BJ (cell line): Measurements from ENCODE around the gene TBP. TPM values are rescaled to one million over a fixed set of nuclear protein-coding genes. Genes with fewer than 3 reads are reported as not detected.

Experiments used
- CTCF ChIA-PET: fragments of 350-600 bp; formaldehyde crosslinking; extraction: SDS; loops from one replicate; lab custom pipeline; 2021; ENCODE audit warnings: antibody characterized with exemption, inconsistent platforms; lab: Yijun Ruan, JAX
- POLR2A ChIA-PET: fragments of 300-600 bp; sonication (Branson Sonifier 250); formaldehyde crosslinking; extraction: SDS; loops from one replicate; lab custom pipeline; 2021; ENCODE audit warnings: antibody characterized with exemption; lab: Charles Lee
- DNase-seq: peaks from one replicate; pipeline ENCODE4 v3.0.0-alpha.2; 2011; ENCODE audit warnings: low read depth
- H3K27me3 ChIP-seq: 2 replicates; pipeline ENCODE4 v1.6.0; 2011; ENCODE audit warnings: low read length; ENCODE audit not compliant: control insufficient read depth, insufficient read depth
- H3K36me3 ChIP-seq: 2 replicates; pipeline ENCODE4 v1.5.1; 2011; ENCODE audit warnings: low read length; ENCODE audit not compliant: control insufficient read depth, insufficient read depth
- H3K4me3 ChIP-seq: 2 replicates; pipeline ENCODE4 v1.5.1; 2011; ENCODE audit warnings: low read depth, mild to moderate bottlenecking, control low read depth, low read length
- polyA plus RNA-seq: library from polyadenylated mRNA; depleted of rRNA; stranded (reverse); fragments of >200 nt; gene quantifications from 2 replicates; pipeline ENCODE4 v1.2.3, GENCODE V29; 2011
- TF ChIP-seq, protein P1 (sequence below): IDR thresholded peaks from 2 replicates; pipeline ENCODE4 v1.5.1; 2011; ENCODE audit warnings: low read depth, mild to moderate bottlenecking, control low read depth, inconsistent platforms, low read length, moderate library complexity; ENCODE audit not compliant: insufficient read depth

The TBP gene
- polyA plus RNA-seq, 1 experiment: 19.3 TPM

DNA sequence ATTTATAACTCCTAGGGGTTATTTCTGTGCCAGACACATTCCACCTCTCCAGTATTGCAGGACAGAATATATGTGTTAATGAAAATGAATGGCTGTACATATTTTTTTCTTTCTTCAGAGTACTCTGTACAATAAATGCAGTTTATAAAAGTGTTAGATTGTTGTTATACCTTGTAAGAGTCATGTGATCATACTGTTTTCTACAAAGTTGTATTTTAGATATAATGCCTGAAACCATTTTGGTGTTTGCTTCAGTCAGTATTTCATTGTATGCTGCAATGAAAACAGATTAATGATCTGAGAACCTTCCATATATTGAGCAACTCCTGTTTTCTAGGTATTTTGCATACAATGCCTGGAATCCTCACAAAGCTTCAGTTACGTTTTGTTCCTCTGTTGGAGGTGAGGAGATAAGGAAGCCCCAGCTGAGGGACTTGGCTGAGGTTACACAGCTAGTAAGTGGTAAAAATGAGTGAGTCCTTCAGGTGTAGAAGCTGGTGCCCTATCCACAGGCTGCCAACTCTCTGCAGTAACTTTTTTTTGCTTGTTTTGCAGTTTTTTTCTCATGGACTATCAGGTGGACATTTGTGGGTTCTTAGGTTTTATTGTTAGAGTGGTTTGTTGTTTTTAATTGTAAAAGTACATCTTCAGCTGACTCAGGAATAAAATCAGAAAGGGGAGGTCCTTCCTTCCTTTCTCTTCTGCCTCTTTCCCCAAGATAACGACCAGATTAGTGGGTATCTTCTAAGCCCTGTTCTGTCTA, 18.7 kb downstream of the TBP start:
- peaks cover 14% of the 10 kb centered on the region for H3K36me3 ChIP-seq
- no peak for DNase-seq
- CTCF ChIA-PET: no interaction called here
- POLR2A ChIA-PET: no interaction called here
- TF ChIP-seq, protein P1, sequence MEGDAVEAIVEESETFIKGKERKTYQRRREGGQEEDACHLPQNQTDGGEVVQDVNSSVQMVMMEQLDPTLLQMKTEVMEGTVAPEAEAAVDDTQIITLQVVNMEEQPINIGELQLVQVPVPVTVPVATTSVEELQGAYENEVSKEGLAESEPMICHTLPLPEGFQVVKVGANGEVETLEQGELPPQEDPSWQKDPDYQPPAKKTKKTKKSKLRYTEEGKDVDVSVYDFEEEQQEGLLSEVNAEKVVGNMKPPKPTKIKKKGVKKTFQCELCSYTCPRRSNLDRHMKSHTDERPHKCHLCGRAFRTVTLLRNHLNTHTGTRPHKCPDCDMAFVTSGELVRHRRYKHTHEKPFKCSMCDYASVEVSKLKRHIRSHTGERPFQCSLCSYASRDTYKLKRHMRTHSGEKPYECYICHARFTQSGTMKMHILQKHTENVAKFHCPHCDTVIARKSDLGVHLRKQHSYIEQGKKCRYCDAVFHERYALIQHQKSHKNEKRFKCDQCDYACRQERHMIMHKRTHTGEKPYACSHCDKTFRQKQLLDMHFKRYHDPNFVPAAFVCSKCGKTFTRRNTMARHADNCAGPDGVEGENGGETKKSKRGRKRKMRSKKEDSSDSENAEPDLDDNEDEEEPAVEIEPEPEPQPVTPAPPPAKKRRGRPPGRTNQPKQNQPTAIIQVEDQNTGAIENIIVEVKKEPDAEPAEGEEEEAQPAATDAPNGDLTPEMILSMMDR: no peak
- no peak overlapping the region for H3K4me3 ChIP-seq
- H3K27me3 ChIP-seq: no peaks in the 10 kb centered on the region

DNA sequence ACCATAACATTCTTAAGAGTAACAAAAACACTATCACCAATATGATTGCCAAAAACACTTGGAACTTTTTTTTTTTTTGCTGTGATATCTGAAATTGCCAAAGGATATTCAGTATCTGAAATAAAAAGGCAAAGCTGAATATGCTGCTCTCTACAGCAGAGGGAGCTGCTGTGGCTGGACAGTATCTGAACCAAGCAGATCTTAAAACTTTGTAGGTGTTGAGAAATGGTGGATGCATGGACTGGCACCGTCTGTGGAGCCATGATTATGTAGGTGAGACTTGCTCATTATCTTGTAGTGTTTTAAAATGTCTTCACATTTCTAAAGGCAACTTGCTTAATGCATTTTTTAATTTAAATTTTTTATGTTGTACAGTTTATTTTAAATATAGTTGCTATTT, 21.1 kb downstream of the TBP start:
- H3K4me3 ChIP-seq: no peak overlapping the region
- ChIA-PET CTCF (no interaction called here), POLR2A (no interaction called here)
- H3K36me3 ChIP-seq: peaks cover 14% of the 10 kb centered on the region
- no peaks in the 10 kb centered on the region for H3K27me3 ChIP-seq
- no peak for DNase-seq
- TF ChIP-seq, protein P1: peak; percentile 25; the same call in 1 of the 2 replicates

DNA sequence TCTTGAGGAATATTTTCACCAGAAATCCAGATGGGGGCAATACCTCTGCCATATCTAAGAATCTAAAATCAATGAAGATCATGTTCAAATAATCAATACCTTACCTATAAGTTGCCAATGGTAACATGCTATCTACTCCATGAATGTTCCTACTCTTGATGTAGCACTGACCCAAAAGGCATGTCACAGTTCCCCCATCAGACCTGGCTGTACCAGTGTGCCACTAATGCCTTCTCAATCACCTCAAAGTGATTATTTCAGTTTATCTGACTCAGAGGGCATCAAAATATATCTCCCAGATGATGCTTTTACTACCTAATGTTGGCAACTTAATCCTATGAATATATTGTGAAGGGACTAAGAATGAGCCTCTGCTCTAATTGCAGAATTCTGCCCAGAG, 24.7 kb downstream of the TBP start:
- Histone ChIP-seq H3K27me3 (no peaks in the 10 kb centered on the region), H3K4me3 (no peak overlapping the region), H3K36me3 (peaks cover 8% of the 10 kb centered on the region)
- ChIA-PET CTCF (interaction anchor here (0.6 kb wide), 1 partner anchor 635 kb away, joined by 3 read pairs; no protein-coding TSS in a partner anchor), POLR2A (no interaction called here)
- TF ChIP-seq, protein P1: no peak
- DNase-seq: no peak

DNA sequence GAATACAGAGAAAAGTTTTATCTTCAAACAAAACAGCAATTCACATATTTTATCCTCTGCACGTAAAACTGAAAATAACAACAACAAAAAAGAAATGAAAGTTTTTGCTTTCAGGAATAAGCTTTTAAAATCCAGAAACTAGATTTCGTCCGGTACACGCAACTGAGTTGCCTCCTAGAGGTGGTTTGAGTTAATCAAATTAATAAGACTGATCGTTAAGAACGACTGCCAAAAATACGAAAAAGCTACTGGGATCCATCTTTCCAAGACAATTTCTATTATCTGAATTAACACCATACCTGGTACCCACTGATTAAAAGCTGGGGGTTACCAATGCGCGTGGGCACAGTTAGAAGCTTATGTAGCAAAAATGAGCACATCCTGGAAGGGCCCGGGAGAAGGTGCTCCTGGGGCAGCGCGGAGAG, 29.6 kb downstream of the TBP start:
- peak overlapping the region; percentile 97 for H3K4me3 ChIP-seq
- no peak for DNase-seq
- ChIA-PET POLR2A (no interaction called here), CTCF (no interaction called here)
- peaks cover 5% of the 10 kb centered on the region; the same call in 1 of the 2 replicates for H3K36me3 ChIP-seq
- no peaks in the 10 kb centered on the region for H3K27me3 ChIP-seq
- TF ChIP-seq, protein P1: no peak

DNA sequence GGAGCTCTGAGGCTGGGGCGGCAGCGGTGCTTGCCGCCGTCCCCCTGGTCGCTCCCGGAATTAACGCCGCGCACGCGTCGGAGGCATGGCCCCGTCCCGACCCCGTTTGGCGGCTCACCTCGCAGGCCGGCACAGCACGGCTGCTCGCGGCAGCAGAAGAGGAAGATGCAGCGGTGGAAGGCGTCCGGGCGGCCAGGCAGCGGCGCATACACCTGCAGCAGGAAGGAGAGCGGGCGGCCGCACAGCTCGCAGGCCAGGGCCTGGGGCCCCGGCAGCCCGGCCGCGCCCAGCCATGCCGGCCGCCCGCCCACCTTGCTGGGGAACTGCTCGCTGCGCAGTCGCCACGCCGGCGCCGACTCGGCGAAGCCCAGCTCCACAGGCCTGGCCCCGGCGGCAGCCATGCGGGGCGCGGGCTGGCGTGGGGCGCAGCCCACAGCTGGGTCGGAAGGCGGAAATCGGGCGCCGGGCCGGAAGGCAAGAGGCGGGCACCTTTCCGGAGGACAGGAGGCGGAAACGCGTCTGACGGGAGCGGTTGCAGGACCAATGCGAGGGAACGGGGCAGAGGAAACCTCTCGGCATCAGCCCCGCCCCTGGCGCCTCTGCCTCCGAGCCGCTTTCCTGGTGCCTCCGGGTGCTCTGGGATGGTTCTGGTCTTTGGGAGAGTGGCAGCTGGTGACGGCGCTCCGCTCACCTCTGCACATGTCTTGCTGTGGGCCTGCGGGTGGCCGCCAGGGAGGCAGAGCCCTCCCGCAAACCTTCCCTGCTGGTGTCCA, 30.2 kb downstream of the TBP start, which contains the start of gene PDCD2:
PDCD2 (minus strand) TSS at position 457 of the 773 bp plus-strand sequence; CDS start at position 401, 56 bp downstream.
- peak within 1 kb of the TSS; percentile 97 for H3K4me3 ChIP-seq
- no peaks in the 10 kb centered on the region for H3K27me3 ChIP-seq
- H3K36me3 ChIP-seq: peaks cover 3% of the 10 kb centered on the region; the same call in 1 of the 2 replicates
- POLR2A ChIA-PET: no interaction called here
- TF ChIP-seq, protein P1: no peak
- peak; percentile 33 for DNase-seq
- CTCF ChIA-PET: no interaction called here
